GM12878 (cell line): ENCODE data around the gene SYPL1. TPM values are rescaled to one million over a fixed set of nuclear protein-coding genes. Genes with fewer than 3 reads are reported as not detected.

Experiments used
- CREB1 ChIP-seq: IDR thresholded peaks from 2 replicates; pipeline ENCODE4 v1.6.1; 2012; ENCODE audit warnings: low read depth, mild to moderate bottlenecking, inconsistent platforms
- FOXM1 ChIP-seq: IDR thresholded peaks from 2 replicates; pipeline ENCODE4 v1.6.1; 2012; ENCODE audit warnings: low read depth, mild to moderate bottlenecking, inconsistent platforms, low read length, moderate library complexity
- HCFC1 ChIP-seq: fragments of 150-350 bp; IDR thresholded peaks from 2 replicates; pipeline ENCODE4 v1.6.1; 2014; ENCODE audit warnings: low read length
- IKZF1 ChIP-seq: fragments of 450-650 bp; conservative IDR thresholded peaks from 2 replicates; pipeline ENCODE4 v1.6.1; 2017; ENCODE audit warnings: antibody characterized with exemption, mild to moderate bottlenecking
- IKZF2 ChIP-seq, 2 experiments: fragments of 450-650 bp; IDR thresholded peaks; 2 replicates each; pipeline ENCODE4 v1.6.1; 2017; ENCODE audit warnings: mild to moderate bottlenecking in 2 of 2, moderate library complexity in 2 of 2
- MEF2B ChIP-seq: fragments of 450-650 bp; IDR thresholded peaks from 2 replicates; pipeline ENCODE4 v1.6.1; 2018; ENCODE audit warnings: mild to moderate bottlenecking, moderate library complexity; ENCODE audit not compliant: partially characterized antibody, poor library complexity, severe bottlenecking
- NR2C2 ChIP-seq: IDR thresholded peaks from 2 replicates; pipeline ENCODE4 v1.6.1; 2011; ENCODE audit warnings: borderline replicate concordance, low read depth; ENCODE audit not compliant: control insufficient read depth, insufficient read length
- PAX8 ChIP-seq: fragments of 450-650 bp; IDR thresholded peaks from 2 replicates; pipeline ENCODE4 v1.6.1; 2017; ENCODE audit warnings: mild to moderate bottlenecking, moderate library complexity
- RAD21 ChIP-seq: IDR thresholded peaks from 2 replicates; pipeline ENCODE4 v1.6.1; 2011; ENCODE audit warnings: mild to moderate bottlenecking, low read depth, low read length, moderate library complexity; ENCODE audit not compliant: insufficient read depth
- RUNX3 ChIP-seq: IDR thresholded peaks from 2 replicates; pipeline ENCODE4 v1.6.1; 2012; ENCODE audit warnings: low read length, inconsistent platforms
- SP1 ChIP-seq: IDR thresholded peaks from one replicate; pipeline ENCODE4 v1.6.1; 2011; ENCODE audit warnings: low read depth, low read length
- SREBF1 ChIP-seq: IDR thresholded peaks from 2 replicates; pipeline ENCODE4 v1.6.1; 2012; ENCODE audit warnings: mild to moderate bottlenecking, low read length
- SREBF2 ChIP-seq: IDR thresholded peaks from 2 replicates; pipeline ENCODE4 v1.6.1; 2012; ENCODE audit warnings: mild to moderate bottlenecking, low read length
- ZNF217 ChIP-seq: fragments of 450-650 bp; IDR thresholded peaks from 2 replicates; pipeline ENCODE4 v1.6.1; 2017; ENCODE audit warnings: antibody characterized with exemption, mild to moderate bottlenecking
- ZNF24 ChIP-seq: fragments of 450-650 bp; IDR thresholded peaks from 2 replicates; pipeline ENCODE4 v1.6.1; 2017; ENCODE audit warnings: antibody characterized with exemption, mild to moderate bottlenecking
- polyA plus RNA-seq, 11 experiments: library from polyadenylated mRNA; depleted of rRNA in 4 of 11; unstranded in 6 of 11; stranded (reverse) in 5 of 11; fragments of >200 nt; fragmentation: Nextera tagmentation in 4 of 11; fragmentation: Illumina TruSeq in 1 of 11; extraction: Ambion mirVana in 4 of 11; extraction: Trizol in 1 of 11; gene quantifications; 1 replicate in 1 of 11; 2 replicates in 10 of 11; pipeline versions ENCODE4 v1.2.1 to v1.2.3, GENCODE V29; 2011 to 2016; ENCODE audit warnings: inconsistent platforms in 2 of 11, missing spikeins in 2 of 11, low read depth in 1 of 11
- total RNA-seq, 4 experiments: library from RNA; depleted of rRNA in 3 of 4; stranded (reverse); fragments of >200 nt in 3 of 4; fragmentation: Illumina TruSeq in 1 of 4; extraction: Trizol in 1 of 4; gene quantifications; 2 replicates each; pipeline versions ENCODE4 v1.2.1 to v1.2.3, GENCODE V29; 2013 to 2021
- TF ChIP-seq, protein P1 (sequence below): fragments of 450-650 bp; IDR thresholded peaks from 2 replicates; pipeline ENCODE4 v1.6.1; 2017; ENCODE audit warnings: mild to moderate bottlenecking
- TF ChIP-seq, protein P2 (sequence below), 3 experiments: IDR thresholded peaks in 2 of 3; conservative IDR thresholded peaks in 1 of 3; 2 replicates each; pipeline ENCODE4 v1.5.1; 2011; ENCODE audit warnings: low read depth in 3 of 3, low read length in 3 of 3, mild to moderate bottlenecking in 3 of 3, control low read depth in 2 of 3, moderate library complexity in 2 of 3, inconsistent platforms in 1 of 3, mixed read lengths in 1 of 3; ENCODE audit not compliant: control insufficient read depth in 2 of 3, insufficient read depth in 1 of 3; ENCODE audit errors: extremely low read depth in 1 of 3
- TF ChIP-seq, protein P3 (sequence below): fragments of 450-650 bp; formaldehyde crosslinking; IDR thresholded peaks from 2 replicates; pipeline ENCODE4 v1.4.0; 2022; ENCODE audit warnings: mild to moderate bottlenecking, moderate library complexity
- TF ChIP-seq, protein P4 (sequence below): IDR thresholded peaks from 2 replicates; pipeline ENCODE4 v1.6.1; 2012; ENCODE audit warnings: low read length, inconsistent platforms
- TF ChIP-seq, protein P5 (sequence below): fragments of 450-650 bp; IDR thresholded peaks from 2 replicates; pipeline ENCODE4 v1.6.1; 2017; ENCODE audit warnings: low read depth, mild to moderate bottlenecking, moderate library complexity

The SYPL1 gene
- total and polyA plus RNA-seq, 10 of the 15 experiments (the other 5 are each of a cell fraction or from before 2014, with no cell fraction given) = 34.5 to 177 (median 87.3) TPM

DNA sequence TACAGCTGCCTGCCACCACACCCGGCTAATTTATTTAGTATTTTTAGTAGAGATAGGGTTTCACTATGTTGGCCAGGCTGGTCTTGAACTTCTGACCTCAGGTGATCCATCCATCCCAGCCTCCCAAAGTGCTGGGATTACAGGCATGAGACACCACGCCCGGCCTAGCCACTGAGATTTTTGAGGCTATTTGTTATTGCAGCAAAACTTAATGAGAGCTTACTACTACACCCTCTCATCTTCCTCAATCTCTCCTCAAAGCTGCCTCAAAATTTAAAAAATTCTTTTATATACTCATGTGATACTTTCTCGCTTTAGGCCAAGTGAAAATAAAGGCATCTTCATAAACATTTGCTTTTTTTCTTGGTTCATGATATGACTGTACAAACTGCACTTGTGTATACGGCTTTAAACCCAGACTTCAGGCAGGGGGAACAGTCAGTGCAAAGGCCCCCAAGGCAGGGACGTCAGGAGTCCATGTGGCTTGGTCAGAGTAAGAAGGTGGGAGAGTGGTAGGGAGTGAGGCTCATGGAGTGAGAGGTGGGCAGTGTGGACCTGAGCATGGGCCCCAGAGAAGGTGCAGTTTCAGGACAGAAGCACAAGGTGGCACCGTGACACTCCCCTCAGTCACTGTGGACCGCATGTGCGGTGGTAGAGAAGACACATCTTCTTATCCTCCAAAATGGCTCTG is 55.5 kb downstream of the SYPL1 start (continued):
- TF ChIP-seq, protein P1, sequence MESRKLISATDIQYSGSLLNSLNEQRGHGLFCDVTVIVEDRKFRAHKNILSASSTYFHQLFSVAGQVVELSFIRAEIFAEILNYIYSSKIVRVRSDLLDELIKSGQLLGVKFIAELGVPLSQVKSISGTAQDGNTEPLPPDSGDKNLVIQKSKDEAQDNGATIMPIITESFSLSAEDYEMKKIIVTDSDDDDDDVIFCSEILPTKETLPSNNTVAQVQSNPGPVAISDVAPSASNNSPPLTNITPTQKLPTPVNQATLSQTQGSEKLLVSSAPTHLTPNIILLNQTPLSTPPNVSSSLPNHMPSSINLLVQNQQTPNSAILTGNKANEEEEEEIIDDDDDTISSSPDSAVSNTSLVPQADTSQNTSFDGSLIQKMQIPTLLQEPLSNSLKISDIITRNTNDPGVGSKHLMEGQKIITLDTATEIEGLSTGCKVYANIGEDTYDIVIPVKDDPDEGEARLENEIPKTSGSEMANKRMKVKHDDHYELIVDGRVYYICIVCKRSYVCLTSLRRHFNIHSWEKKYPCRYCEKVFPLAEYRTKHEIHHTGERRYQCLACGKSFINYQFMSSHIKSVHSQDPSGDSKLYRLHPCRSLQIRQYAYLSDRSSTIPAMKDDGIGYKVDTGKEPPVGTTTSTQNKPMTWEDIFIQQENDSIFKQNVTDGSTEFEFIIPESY = no peak
- TF ChIP-seq ZNF24 (no peak), RUNX3 (peak; percentile 77), CREB1 (no peak), HCFC1 (0 out of 2 replicates have a peak, but pooled peaks have one; percentile 1), SP1 (peak; percentile 38), IKZF1 (0 out of 2 replicates have a peak, but pooled peaks have one; percentile 29), PAX8 (no peak), FOXM1 (no peak), SREBF1 (no peak), IKZF2 (IDR thresholded peaks at IDR 0.05) (peak in 1 of 2 experiments; percentile 32; a peak in 1 of 4 replicates), ZNF217 (no peak), SREBF2 (no peak), NR2C2 (no peak), MEF2B (no peak), RAD21 (peak; percentile 95)
- TF ChIP-seq, protein P2, sequence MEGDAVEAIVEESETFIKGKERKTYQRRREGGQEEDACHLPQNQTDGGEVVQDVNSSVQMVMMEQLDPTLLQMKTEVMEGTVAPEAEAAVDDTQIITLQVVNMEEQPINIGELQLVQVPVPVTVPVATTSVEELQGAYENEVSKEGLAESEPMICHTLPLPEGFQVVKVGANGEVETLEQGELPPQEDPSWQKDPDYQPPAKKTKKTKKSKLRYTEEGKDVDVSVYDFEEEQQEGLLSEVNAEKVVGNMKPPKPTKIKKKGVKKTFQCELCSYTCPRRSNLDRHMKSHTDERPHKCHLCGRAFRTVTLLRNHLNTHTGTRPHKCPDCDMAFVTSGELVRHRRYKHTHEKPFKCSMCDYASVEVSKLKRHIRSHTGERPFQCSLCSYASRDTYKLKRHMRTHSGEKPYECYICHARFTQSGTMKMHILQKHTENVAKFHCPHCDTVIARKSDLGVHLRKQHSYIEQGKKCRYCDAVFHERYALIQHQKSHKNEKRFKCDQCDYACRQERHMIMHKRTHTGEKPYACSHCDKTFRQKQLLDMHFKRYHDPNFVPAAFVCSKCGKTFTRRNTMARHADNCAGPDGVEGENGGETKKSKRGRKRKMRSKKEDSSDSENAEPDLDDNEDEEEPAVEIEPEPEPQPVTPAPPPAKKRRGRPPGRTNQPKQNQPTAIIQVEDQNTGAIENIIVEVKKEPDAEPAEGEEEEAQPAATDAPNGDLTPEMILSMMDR (IDR thresholded peaks at IDR 0.05 in 2 of 3, conservative IDR thresholded peaks at IDR 0.05 in 1 of 3; ENCODE audit: control insufficient read depth in 2 of 3, extremely low read depth in 1 of 3, insufficient read depth in 1 of 3, low read depth in 3 of 3, low read length in 3 of 3) = peak; percentile 90 to 93 (median 92)
- TF ChIP-seq, protein P3, sequence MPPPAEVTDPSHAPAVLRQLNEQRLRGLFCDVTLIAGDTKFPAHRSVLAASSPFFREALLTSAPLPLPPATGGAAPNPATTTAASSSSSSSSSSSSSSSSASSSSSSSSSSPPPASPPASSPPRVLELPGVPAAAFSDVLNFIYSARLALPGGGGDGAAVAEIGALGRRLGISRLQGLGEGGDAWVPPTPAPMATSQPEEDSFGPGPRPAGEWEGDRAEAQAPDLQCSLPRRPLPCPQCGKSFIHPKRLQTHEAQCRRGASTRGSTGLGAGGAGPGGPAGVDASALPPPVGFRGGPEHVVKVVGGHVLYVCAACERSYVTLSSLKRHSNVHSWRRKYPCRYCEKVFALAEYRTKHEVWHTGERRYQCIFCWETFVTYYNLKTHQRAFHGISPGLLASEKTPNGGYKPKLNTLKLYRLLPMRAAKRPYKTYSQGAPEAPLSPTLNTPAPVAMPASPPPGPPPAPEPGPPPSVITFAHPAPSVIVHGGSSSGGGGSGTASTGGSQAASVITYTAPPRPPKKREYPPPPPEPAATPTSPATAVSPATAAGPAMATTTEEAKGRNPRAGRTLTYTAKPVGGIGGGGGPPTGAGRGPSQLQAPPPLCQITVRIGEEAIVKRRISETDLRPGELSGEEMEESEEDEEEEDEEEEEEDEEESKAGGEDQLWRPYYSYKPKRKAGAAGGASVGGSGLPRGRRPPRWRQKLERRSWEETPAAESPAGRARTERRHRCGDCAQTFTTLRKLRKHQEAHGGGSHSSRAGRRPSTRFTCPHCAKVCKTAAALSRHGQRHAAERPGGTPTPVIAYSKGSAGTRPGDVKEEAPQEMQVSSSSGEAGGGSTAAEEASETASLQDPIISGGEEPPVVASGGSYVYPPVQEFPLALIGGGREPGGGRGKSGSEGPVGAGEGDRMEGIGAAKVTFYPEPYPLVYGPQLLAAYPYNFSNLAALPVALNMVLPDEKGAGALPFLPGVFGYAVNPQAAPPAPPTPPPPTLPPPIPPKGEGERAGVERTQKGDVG (CRISPR knock-in tag) = no peak
- TF ChIP-seq, protein P4, sequence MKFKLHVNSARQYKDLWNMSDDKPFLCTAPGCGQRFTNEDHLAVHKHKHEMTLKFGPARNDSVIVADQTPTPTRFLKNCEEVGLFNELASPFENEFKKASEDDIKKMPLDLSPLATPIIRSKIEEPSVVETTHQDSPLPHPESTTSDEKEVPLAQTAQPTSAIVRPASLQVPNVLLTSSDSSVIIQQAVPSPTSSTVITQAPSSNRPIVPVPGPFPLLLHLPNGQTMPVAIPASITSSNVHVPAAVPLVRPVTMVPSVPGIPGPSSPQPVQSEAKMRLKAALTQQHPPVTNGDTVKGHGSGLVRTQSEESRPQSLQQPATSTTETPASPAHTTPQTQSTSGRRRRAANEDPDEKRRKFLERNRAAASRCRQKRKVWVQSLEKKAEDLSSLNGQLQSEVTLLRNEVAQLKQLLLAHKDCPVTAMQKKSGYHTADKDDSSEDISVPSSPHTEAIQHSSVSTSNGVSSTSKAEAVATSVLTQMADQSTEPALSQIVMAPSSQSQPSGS = no peak
- TF ChIP-seq, protein P5, sequence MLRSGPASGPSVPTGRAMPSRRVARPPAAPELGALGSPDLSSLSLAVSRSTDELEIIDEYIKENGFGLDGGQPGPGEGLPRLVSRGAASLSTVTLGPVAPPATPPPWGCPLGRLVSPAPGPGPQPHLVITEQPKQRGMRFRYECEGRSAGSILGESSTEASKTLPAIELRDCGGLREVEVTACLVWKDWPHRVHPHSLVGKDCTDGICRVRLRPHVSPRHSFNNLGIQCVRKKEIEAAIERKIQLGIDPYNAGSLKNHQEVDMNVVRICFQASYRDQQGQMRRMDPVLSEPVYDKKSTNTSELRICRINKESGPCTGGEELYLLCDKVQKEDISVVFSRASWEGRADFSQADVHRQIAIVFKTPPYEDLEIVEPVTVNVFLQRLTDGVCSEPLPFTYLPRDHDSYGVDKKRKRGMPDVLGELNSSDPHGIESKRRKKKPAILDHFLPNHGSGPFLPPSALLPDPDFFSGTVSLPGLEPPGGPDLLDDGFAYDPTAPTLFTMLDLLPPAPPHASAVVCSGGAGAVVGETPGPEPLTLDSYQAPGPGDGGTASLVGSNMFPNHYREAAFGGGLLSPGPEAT = no peak
